C4-2B (cell line): ENCODE results near the gene ARHGEF16.

Experiments used
- H3K27ac ChIP-seq: fragments of 450-650 bp; 2 replicates; pipeline ENCODE4 v1.5.1; 2017
- ZFX ChIP-seq: fragments of 450-650 bp; IDR thresholded peaks from 2 replicates; pipeline ENCODE4 v1.6.1; 2017
- TF ChIP-seq, protein P1 (sequence below): fragments of 450-650 bp; conservative IDR thresholded peaks from 2 replicates; pipeline ENCODE4 v1.5.1; 2017; ENCODE audit warnings: mild to moderate bottlenecking

Gene ARHGEF16

DNA sequence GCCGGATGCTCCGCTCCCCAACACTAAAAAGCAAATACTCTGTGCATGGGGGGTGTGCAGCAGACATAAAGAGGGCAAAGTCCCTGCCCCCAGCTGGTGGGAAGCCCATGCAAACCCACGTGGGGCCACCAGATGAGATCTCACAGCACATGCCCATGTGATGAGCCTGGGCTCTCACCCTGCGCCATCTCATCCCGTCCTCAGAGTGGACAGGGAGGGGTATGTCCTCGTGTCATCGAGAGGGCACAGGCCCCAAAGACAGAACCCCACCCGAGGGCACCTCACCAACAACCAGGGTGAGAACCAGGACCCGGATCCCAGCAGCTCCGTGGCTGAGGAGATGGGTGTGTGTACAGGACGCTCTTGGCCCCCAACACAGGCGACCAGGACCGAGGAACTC is 25.1 kb upstream of the ARHGEF16 start:
- H3K27ac ChIP-seq, result no peak overlapping the region
- TF ChIP-seq, protein P1, sequence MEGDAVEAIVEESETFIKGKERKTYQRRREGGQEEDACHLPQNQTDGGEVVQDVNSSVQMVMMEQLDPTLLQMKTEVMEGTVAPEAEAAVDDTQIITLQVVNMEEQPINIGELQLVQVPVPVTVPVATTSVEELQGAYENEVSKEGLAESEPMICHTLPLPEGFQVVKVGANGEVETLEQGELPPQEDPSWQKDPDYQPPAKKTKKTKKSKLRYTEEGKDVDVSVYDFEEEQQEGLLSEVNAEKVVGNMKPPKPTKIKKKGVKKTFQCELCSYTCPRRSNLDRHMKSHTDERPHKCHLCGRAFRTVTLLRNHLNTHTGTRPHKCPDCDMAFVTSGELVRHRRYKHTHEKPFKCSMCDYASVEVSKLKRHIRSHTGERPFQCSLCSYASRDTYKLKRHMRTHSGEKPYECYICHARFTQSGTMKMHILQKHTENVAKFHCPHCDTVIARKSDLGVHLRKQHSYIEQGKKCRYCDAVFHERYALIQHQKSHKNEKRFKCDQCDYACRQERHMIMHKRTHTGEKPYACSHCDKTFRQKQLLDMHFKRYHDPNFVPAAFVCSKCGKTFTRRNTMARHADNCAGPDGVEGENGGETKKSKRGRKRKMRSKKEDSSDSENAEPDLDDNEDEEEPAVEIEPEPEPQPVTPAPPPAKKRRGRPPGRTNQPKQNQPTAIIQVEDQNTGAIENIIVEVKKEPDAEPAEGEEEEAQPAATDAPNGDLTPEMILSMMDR, result no peak
- no peak for TF ChIP-seq ZFX

- no peak for TF ChIP-seq ZFX
- TF ChIP-seq, protein P1, result no peak
Measured at GRCh38 chr1:3429766-3430165, 24.7 kb upstream of the ARHGEF16 start.

DNA sequence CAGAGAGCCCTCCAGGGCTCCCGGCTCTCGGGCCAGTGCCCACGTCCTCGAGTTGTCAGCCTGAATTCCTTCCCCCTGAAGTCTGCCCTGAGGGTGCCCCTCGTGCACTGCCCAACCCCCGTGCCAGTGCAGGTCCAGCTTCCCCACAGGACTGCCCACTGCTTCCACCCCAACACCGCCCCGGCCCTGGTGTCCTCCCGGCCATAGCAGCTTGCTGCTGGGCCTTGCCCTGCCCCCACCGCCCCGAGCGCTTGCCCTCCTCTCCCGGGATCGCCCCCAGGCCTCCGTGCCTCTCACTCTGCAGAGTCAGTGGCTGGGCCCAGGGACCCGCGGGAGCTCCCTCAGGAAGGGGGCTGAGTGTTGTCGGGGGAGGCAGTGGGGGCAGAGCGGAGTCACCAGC is 24.1 kb upstream of the ARHGEF16 start:
- TF ChIP-seq ZFX, result no peak
- TF ChIP-seq, protein P1, result no peak
- H3K27ac ChIP-seq, result no peak overlapping the region

More at GRCh38 chr1:3429766-3430165, 24.7 kb upstream of the ARHGEF16 start:
- no peak overlapping the region for H3K27ac ChIP-seq

- no peak for TF ChIP-seq ZFX
- TF ChIP-seq, protein P1, result no peak
- H3K27ac ChIP-seq, result no peak overlapping the region
Measured at GRCh38 chr1:3430820-3431219, 23.6 kb upstream of the ARHGEF16 start.

- TF ChIP-seq, protein P1, result no peak; the same call in 1 of the 2 replicates
- TF ChIP-seq ZFX, result no peak
- H3K27ac ChIP-seq, result no peak overlapping the region
Measured at GRCh38 chr1:3431266-3431665, 23.2 kb upstream of the ARHGEF16 start.

DNA sequence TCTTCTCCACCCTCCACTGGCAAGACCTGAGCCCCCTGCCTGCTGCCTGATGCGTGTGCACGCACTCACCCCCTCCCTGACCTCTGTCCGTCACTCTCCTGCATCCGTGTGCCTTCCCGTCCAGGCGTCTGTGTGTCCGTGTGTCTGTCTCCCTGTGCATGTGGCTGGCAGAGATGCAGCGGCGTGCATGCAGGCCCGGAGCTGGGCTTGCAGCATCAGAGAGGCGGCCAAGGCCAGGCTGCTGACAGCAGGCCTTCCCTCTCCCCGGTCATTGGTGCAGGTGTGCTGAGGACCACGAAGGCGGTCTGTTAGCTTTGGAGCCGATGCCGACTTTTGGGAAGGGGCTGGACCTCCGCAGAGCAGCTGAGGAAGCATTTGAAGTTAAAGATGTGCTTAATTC is 22.8 kb upstream of the ARHGEF16 start:
- H3K27ac ChIP-seq, result no peak overlapping the region
- TF ChIP-seq, protein P1, result no peak
- TF ChIP-seq ZFX, result no peak

DNA sequence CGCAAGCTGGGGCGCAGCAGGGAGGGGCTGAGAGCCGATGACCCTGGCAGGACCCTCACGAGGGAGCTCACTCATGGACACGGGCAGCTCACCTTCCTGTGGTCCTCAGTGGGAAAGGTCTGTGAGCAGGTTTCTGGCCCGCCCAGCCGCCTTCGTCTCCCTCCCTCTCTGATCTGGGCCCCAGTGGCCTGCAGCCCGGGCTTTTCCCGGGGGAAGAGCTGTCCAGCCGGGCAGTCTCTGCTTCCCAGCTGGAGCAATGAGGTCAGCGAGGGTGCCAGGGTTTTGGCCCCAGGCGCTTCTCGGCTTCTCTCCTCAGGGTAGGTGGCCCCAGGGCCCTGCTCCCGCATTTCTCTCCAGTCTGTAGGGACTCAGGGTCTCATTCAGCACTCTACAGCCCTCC is 22.2 kb upstream of the ARHGEF16 start:
- H3K27ac ChIP-seq, result no peak overlapping the region
- TF ChIP-seq ZFX, result no peak
- TF ChIP-seq, protein P1, result no peak
